Left ventricle myocardium inferior (tissue), 1 donor: ENCODE data around the gene RIPK3. TPM values are rescaled to one million over a fixed set of nuclear protein-coding genes. Genes with fewer than 3 reads are reported as not detected.
A peak's percentile ranks its signal among the peaks of the same experiment; 100 is the strongest.

Experiments
- DNase-seq: peaks from one replicate; pipeline ENCODE4 v3.0.0-alpha.2; 2020
- H3K27ac ChIP-seq: fragments of 200-600 bp; replicated peaks from 2 replicates; pipeline ENCODE4 v1.8.0; 2021
- H3K27me3 ChIP-seq: fragments of 200-600 bp; 2 replicates; pipeline ENCODE4 v1.8.0; 2021; ENCODE audit warnings: low read depth
- H3K36me3 ChIP-seq: fragments of 200-600 bp; 2 replicates; pipeline ENCODE4 v1.8.0; 2021
- H3K4me1 ChIP-seq: fragments of 200-600 bp; 2 replicates; pipeline ENCODE4 v1.8.0; 2021
- H3K4me3 ChIP-seq: fragments of 200-600 bp; 2 replicates; pipeline ENCODE4 v1.8.0; 2021; ENCODE audit warnings: mild to moderate bottlenecking, moderate library complexity
- H3K9me3 ChIP-seq: fragments of 200-600 bp; replicated peaks from 2 replicates; pipeline ENCODE4 v1.8.0; 2021
- CTCF ChIP-seq: fragments of 200-600 bp; IDR thresholded peaks from 2 replicates; pipeline ENCODE4 v1.8.0; 2021; ENCODE audit warnings: antibody characterized with exemption, mild to moderate bottlenecking, borderline replicate concordance
- intact Hi-C: fragments of 100-400 bp; cut with micrococcal nuclease; formaldehyde crosslinking; loops from one replicate; pipeline ENCODE4 v1.11.0; 2022
- total RNA-seq: library from RNA; stranded (reverse); fragmentation: NEBNext Ultra II Directional; extraction: Animal tissue kit (Norgen Biotek cat#: 25700); gene quantifications from one replicate; pipeline ENCODE4 v1.2.1, GENCODE V29; 2021
- donor health status: DM: no; HTN: yes; CAD: no; lungs with severe emphysema.

RIPK3 gene
- total RNA-seq, 1 donor from 2014 or later = 3.6 TPM

GRCh38 chr14:24313913-24314312 lies 25.9 kb downstream of the RIPK3 start:
- H3K4me1 ChIP-seq = peaks cover 86% of the 10 kb centered on the region
- no peak overlapping the region for H3K4me3 ChIP-seq
- peaks cover 33% of the 10 kb centered on the region for H3K27me3 ChIP-seq
- intact Hi-C loops = no loop called here
- no peaks in the 10 kb centered on the region for H3K9me3 ChIP-seq
- DNase-seq = no peak
- TF ChIP-seq CTCF = no peak
- peak overlapping the region; percentile 88 for H3K27ac ChIP-seq
- H3K36me3 ChIP-seq = no peaks in the 10 kb centered on the region

- peak overlapping the region; percentile 70 for H3K4me3 ChIP-seq
- no peaks in the 10 kb centered on the region for H3K9me3 ChIP-seq
- peak overlapping the region; percentile 88 for H3K27ac ChIP-seq
- peaks cover 96% of the 10 kb centered on the region for H3K4me1 ChIP-seq
- no peak for DNase-seq
- intact Hi-C loops = no loop called here
- no peaks in the 10 kb centered on the region for H3K36me3 ChIP-seq
- no peak for TF ChIP-seq CTCF
- H3K27me3 ChIP-seq = peaks cover 23% of the 10 kb centered on the region
Observed at GRCh38 chr14:24312736-24313507, 26.9 kb downstream of the RIPK3 start.

GRCh38 chr14:24311837-24312615 lies 27.8 kb downstream of the RIPK3 start:
- no peak for DNase-seq
- Histone ChIP-seq H3K4me3 (peak overlapping the region; percentile 70), H3K27me3 (peaks cover 14% of the 10 kb centered on the region), H3K9me3 (no peaks in the 10 kb centered on the region), H3K36me3 (peaks cover 3% of the 10 kb centered on the region), H3K4me1 (peaks cover 93% of the 10 kb centered on the region), H3K27ac (peak overlapping the region; percentile 88)
- TF ChIP-seq CTCF = no peak
- intact Hi-C loops = no loop called here

GRCh38 chr14:24310646-24311604 lies 28.9 kb downstream of the RIPK3 start, which contains the start of gene LTB4R:
Gene LTB4R, plus strand, starts transcription at chr14:24311502. Its CDS starts 4,150 bp downstream, at chr14:24315652.
- intact Hi-C loops = no loop called here
- DNase-seq = peak; percentile 79
- Histone ChIP-seq H3K27ac (peak within 1 kb of the TSS; percentile 88), H3K36me3 (peaks cover 14% of the 10 kb centered on the region), H3K9me3 (no peaks in the 10 kb centered on the region), H3K4me3 (peak within 1 kb of the TSS; percentile 70), H3K27me3 (peaks cover 3% of the 10 kb centered on the region), H3K4me1 (peaks cover 82% of the 10 kb centered on the region)
- peak; percentile 67 for TF ChIP-seq CTCF

- Histone ChIP-seq H3K9me3 (no peaks in the 10 kb centered on the region), H3K4me1 (peaks cover 75% of the 10 kb centered on the region), H3K27me3 (no peaks in the 10 kb centered on the region), H3K4me3 (peak overlapping the region; percentile 70), H3K27ac (peak overlapping the region; percentile 88), H3K36me3 (peaks cover 21% of the 10 kb centered on the region)
- TF ChIP-seq CTCF = no peak
- intact Hi-C loops = no loop called here
- no peak for DNase-seq
Observed at GRCh38 chr14:24310265-24310645, 29.5 kb downstream of the RIPK3 start.
